ENCODE results near the gene TMEM40.

The TMEM40 gene

DNA sequence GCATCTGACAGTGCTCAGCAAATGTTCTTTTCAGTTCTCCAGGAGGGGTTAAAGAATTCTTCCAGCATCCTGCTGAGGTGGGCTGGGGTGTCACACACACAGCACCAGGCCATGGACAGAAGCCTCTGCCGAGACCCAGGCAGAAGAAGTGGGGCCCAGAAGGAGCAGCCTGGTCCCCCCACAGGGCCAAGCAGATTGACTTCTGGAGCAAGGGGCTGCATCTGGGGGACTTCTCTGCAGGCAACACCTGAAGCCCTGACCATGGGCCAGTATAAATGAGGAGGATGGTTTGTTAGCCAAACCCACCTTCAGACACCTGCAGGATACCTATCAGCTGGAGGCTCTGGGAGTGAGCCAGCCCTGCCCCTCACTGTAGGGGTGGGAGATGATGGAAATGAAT, 16.2 kb upstream of the TMEM40 start:
- DNase-seq: no peak

DNA sequence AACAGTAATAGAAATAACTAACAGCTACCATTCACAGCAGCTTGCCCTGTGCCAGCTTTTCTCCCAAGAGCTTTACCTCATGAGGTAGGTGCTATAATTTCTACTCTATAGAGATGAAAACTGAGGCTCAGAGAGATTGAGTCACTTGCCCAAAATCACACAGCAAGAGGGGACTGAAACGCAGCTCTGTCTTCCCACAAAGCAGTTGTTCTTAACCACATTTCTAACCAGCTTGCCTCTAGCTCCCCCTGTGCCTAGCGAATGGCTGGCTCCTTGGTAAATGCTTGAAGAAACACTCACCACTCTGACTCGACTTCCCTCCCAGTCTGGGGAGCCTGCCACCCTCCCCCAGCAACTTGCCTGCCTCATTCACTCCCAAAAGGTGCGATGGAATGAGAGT, 15.6 kb upstream of the TMEM40 start:
- no peak for DNase-seq

DNA sequence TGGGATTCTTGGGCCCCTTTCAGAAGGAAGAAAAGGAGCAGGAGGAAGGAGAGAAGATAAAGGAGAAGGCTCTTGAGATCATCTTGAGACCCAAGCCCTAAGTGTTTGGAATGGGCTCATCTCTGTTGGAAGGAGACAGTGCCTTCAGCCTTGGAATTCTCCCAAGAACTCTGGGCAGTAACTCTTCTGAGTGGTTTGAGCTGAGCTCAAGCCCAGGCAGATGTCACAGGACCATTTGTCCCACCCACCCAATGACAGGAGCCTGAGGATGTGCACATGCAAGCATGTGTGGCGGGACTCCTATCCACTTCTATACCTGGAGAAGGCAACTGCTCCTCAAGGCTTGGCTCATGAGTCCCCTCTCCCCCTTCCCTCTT, 14.6 kb upstream of the TMEM40 start:
- no peak for DNase-seq

DNA sequence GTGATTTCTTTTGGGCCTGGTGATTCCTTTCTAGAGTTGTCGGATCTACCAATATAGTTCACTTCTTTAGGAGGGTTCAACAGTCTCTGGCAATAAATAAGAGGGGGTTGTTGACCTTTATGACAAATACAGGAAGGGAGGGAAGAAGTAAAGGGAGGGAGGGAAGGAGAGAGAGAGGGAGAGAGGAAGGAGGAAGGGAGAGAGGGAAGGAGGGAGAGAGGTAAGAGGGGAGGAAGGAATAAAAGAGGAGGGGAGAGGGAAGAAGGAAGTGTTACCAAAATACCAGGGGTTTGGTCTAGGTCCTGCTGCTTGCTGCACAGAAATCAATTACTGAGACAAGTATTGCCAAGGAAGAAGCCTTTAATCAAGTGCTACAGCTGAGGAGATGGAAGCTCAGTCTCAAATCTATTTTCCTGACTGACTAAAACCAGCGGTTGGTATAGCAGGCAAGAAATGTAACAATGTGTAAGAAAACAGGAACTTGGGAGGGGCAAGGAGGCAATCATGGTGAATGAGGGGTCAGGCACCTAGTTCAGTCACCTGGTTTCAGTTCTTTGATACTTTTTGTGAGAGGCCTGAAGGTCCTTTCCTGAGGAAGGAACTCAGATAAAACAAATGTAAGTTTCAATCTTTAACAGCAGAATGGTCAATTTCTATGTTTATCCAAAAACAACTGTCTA, 14.1 kb upstream of the TMEM40 start:
- DNase-seq: no peak

DNA sequence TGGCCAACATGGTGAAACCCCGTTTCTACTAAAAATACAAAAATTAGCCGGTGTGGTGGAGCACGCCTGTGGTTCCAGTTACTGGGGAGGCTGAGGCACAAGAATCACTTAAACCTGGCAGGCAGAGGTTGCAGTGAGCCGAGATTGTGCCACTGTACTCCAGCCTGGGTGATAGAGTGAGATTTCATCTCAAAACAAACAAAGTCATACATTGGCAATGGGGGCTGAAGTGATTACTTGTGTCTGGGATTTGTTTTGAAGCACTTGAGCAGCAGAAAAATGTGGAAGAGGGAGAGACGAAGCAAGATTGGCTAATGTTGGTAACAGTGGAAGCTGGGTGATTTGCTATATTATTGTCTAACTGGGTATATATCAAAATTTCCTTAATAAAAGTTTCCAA, 13.4 kb upstream of the TMEM40 start:
- DNase-seq: no peak

DNA sequence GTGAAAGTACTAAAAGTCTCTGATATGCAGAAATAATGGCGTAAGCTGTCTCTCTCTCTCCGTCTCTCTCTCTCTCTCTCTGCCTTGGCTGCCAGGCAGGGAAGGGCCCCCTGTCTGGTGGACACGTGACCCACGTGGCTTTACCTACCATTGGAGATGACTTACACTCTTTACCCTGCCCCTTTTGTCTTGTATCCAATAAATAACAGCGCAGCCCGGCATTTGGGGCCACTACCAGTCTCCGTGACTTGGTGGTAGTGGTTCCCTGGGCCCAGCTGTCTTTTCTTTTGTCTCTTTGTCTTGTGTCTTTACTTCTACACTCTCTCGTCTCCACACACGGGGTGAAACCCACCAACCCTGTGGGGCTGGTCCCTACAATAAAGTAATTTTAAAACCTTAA, 12.2 kb upstream of the TMEM40 start:
- DNase-seq: no peak

DNA sequence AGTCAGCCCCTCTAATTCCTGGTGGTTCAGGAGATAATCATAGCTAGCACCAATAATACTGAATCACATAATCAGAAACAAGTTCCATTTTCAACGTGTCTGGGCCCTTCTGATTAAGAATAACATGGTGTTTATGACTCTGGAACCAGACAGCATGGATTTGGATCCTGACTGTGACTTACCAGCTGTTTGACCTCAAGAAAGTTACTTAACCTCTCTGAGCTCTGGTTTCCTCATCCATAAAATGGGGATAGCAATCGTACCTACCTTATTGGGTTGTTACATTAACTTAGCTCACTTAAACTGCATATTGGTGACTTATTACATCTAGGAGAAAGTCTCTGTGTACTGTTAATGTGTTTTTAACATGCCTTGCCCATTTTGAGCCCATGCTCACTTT, 10.7 kb upstream of the TMEM40 start:
- DNase-seq: no peak

DNA sequence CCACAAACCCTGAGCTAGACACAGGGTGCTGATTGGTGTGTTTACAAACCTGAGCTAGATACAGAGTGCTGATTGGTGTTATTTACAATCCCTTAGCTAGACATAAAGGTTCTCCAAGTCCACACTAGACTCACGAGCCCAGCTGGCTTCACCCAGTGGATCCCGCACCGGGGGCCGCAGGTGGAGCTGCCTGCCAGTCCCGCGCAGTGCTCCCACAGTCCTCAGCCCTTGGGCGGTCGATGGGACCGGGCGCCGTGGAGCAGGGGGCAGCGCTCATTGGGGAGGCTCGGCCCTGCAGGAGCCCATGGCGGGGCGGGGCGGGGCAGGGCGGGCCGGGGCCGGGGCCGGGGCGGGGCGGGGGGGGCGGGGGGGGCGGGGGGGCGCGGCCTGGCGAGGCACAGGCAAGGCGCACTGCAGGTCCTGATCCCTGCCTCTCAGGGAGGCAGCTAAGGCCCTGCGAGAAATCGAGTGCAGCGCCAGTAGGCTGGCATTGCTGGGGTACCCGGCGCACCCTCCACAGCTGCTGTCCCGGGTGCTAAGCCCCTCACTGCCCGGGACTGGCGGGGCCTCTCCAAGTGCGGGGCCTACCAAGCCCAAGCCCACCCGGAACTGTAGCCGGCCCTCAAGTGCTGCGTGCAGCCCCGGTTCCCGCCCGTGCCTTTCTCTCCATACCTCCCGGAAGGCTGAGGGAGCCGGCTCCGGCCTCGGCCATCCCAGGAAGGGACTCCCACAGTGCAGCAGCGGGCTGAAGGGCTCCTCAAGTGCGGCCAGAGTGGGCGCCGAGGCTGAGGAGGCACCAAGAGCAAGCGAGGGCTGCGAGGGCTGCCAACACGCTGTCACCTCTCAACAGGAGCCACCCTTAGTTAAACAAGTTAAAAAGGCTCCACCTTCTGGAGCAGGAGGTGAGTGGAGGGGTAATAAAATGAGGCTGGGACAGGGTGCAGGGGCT, 9.8 kb upstream of the TMEM40 start:
- DNase-seq: no peak

DNA sequence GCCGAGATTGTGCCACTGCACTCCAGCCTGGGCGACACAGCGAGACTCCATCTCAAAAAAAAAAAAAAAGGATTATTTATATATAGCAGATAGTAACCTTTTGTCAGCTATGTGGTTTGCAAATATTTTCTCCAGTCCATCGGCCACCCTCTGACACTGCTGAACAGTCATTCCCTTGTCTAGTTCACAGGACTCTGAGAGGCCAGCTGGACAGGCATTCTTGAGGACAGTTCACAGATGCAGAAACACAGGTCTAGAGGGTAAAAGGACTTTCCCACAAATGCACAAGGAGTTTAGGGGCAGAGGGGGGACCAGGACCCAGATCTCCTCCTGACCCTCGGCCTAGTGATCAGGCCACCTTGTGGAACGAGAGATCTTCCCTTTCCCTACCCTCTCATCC, 7.5 kb upstream of the TMEM40 start:
- DNase-seq: no peak

DNA sequence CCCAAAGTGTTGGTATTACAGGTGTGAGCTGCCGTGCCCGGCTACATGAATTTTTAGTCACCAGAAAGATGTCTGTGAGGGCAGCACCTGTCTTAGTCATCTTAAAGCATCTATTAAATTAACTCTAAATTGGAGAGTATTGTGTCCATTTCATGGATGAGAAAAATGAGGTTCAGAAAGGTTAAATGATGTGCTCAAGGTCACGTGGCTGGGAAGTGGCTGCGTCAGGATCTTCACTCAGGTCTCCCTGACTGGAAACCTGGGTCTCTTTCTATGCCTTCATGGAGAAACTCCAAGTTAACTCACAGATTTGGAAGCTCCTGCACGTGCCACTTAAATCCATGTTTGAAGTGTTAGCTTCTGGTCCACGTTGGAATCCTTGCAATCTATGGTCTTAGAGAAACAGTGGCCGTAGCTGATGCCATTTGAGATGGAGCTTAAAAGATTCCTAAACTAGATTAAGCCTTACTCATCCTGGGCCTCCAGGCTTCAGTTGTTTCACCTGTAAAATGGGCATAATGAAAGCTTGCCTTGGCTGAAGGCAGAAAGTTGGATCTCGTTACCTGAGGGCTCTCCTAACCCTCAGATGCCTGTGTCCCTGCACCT, 5.2 kb upstream of the TMEM40 start:
- DNase-seq: no peak

DNA sequence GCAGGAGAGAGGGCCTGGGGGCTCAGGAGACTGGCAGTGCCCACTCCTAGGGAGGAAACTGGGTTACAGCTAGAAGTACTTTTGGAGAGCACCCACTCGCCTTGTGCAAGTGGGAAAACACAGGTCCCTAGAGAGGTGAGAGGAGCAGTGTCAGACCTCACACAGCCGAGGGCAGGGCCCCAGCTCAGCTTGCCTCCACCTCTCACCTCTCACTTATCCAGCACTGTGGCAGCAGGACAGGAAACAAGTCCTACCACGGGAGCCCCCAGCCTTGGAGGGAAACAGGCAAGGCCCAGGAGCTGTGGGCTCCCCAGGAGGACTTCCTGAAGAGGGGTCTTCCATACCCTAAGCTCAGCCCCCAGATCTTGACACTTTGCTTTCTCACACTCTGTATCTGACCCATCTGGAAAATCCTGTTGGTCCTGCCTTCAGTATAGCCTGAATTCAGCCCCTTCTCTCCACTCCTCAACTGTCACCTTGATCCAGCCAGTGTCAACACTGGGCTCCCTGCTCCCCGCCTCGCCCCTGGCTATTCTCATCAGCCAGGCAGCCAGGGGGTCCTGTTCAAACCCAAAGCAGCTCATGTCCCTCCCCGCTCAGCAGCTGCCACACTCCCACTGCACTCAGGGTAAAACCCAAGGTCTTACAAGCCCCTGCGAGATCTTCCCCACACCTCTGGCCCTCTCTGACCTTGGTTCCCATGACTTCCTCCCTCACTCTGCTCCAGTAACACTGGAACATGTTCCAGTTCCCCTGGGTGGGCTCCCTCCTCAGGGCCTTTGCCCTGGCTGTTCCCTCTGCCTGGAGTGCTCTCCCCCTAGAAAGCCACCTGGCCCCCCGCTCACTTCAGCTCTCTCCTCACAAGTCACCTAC, 870 bp upstream of the TMEM40 start:
- no peak for DNase-seq

DNA sequence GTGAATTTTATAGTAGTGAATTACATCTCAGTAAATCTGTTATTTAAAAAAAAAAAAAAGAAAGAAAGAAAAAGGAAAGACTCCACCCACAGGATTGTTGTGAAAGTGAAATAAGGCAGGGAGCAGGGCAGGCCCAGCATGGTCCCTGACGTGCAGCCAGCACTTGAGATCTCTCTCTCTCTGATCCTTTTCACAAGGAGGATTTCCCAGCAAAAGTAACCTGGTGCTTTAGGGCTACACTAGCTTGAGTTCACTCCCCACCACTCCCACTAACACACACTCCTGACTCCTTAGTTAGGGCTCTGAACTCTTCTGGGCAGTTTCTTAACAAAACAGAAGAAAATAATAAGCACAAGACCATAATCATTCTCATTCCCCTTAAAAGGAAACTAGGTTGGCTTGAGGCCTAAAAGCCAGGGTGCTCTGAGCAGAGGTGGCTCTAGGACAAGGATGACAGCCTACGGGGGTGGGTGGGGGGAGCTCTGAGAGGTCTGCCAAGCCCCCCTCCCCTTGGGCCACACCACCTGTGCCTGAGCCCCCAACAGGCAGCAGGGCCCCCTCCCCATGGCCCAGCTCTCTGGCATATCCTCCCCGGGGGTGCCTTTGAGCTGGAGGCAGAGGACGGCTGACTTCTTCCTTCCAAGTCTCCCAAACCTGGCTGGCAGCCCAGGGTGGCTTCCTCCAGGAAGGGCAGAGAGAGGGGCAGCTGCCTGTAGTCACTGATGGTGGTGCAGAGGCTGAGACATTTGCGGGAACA, 856 bp downstream of the TMEM40 start:
- peak; percentile 54 to 67 (median 66) for DNase-seq

DNA sequence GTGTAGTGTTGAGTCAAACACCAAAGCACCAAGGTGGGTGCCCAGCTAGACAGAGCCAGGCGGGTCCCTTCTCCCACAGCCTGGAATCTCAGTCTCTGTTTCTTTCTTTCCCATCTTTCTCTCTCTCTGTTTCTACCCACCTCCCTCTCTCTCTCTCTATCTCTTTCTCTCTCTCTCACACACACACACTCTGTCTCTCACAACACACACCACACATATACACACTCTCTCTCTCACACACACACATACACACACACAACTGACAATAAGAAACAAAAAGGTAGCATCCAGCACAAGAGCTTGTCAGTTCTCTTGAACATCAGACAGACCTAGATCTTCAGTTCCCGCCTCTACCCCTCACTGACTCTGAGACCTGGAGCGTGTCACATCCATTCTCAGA, 2.4 kb downstream of the TMEM40 start:
- DNase-seq: no peak

DNA sequence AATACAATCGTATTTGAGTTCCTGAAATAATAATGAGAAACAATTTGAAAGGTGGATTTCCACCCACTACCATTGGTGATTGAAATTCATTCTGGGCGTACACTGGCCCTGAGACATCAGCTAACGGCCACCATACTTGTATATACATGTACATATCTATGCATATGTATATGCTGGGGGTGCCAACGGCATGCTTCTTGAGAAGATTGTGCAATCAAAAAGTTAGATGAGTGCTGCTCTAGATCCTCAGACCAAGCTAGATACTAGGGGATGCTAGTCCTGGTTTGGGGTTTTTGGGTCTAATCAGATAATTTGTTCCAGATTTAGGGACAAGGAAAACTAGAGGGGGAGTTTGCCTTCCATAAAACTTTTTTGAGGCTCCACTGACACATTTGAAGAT, 2.9 kb downstream of the TMEM40 start:
- DNase-seq: no peak

DNA sequence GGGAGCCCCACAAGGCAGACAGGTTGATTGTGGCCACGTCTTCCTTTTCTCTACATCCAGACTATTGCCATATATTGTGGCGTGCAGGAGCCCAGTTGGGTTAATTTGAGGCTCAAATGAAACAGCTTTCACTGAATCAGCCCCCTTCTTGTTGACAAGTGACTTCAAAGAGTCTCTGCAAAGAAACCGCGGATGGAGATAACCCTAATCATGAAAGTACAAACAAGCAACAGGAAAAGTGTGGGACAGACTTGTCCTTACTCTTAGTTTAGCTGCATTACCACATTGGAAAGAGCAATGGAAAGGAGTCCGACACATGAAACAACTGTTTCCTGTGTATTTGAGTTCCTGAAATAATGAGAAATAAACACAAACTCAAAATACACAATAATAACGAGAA, 3.3 kb downstream of the TMEM40 start:
- DNase-seq: no peak

DNA sequence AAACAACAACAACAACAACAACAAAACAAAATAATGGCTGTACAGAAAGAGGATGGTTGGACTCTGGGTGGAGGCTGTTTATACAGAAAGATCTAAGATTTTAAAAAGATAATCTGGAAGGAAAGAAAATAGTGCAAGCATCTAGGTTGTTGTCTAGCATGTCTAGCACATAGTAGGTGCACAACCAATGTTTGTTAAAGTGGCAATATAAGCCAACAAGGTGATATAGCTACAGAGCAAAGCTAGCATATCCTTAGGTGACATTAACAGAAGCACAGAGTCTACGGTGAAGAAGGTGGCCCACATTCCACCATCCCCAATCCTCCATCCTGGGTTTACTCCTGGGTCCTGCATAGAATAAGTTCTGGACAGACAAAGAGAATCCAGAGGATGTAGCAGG, 4.7 kb downstream of the TMEM40 start:
- no peak for DNase-seq

DNA sequence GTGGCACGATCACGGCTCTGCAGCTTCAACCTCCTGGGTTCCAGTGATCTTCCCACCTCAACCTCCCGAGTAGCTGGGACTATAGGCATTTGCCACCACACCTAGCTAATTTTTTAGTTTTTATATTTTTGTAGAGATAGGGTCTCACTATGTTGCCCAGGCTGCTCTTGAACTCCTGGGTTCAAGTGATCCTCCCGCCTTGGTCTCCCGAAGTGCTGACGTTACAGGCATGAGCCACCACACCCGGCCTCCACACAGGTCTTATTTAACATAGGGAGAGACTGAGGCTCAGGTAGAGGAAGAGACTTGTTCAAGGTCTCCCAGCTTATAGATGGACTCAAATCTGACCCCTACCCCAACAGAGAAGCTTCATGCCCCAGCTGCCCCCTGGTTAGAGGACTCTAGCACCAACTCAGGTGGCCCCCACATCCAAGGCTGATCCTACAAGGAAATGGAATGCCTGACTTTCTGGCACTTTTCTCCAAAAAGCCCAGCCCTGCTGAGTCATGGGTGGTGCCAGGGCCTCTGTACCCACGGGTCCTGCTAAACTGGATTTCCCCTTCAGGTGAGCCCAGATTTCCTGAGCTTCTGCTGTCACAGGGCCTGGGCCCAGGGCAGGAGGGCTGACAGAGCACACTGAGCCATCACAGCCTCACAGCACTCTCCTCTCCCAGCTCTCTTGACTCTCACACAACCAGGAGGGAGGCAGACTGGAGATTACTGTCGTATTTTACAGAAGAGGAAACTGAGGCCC, 5.6 kb downstream of the TMEM40 start:
- no peak for DNase-seq

DNA sequence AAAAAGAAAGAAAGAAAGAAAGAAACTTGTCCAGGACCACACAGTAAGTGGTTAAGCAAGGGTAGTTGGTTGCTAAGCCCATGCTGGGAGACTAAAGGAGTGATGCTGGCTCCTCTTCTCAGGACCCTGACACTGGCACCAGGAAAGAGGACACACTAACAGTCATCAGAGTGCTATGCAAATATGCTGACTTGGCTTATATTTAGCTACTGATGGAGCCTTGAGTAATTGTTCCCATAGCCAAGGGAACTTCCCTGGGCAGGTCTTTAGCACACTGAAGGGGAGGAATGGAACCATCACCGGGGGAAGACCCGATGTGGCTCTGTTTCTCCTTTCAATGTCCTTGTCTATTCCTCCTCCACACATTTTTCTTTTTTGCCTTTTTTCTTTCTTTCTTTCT, 6.2 kb downstream of the TMEM40 start:
- DNase-seq: peak; percentile 63 to 69 (median 65)

DNA sequence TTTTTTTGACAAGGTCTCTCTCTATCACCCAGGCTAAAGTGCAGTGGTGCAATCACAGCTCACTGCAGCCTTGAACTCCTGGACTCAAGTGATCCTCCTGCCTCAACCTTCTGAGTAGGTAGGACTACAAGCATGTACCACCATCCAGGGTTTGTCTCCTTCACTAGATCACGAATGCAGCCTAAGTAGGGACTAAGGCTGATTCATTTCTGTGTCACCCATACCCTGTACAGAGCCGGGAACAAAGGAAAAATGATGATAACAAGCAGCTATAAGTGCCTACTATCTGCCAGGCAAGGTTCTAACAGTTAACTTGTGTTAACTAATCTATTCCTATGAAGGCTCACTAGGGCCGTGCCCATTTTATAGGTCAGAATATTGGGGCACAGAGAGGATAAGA, 7.0 kb downstream of the TMEM40 start:
- DNase-seq: no peak

DNA sequence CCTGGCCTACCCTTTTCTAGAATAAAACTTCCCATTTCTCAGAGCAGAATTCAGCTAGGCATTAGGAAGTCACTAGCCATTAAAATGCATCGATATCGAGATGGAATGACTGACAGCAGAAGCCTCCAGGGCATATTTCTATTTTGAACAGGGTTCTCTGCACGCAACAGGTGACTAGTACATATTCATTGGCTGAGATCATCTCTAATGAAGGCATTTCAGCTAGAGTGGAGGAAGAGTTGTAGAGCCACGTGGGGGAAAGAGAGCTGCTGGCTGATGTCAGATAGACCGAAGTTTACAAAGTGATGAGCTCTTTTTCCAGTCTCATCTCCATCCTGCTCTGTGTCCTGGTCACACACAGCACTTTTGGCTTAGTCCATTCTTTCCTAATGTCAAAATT, 7.5 kb downstream of the TMEM40 start:
- no peak for DNase-seq

DNA sequence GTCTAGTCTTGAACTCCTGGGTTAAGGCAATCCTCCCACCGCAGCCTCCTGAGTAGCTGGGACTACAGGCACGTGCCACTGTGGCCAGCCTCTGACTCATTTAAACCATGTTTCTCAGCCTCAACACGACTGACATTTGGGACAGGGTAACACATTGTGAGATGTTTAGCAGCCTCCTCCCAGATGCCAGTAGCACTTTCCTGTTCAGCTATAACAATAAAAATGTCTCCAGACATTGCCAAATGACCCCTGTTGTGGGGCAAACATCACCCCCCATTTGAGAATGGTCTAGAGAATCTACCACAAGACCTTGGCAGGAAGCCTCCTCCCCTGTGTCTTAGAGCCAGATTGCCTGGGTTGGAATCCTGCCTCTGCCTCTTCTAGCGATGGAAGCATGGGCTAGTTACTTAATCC, 8.4 kb downstream of the TMEM40 start:
- peak; percentile 44 to 52 (median 45) for DNase-seq
